ENCODE measurements around the gene OPN1SW.

GRCh38 chr7:128807191-128807590 is 31.6 kb upstream of the OPN1SW start:
- no peak for TF ChIP-seq ZNF263 (CRISPR knock-in tag; IDR thresholded peaks at IDR 0.05; ENCODE audit: borderline replicate concordance)
- TF ChIP-seq POLR3A (IDR thresholded peaks at IDR 0.05; ENCODE audit: borderline replicate concordance, extremely low read depth, insufficient read depth, insufficient read length), result no peak
- TF ChIP-seq CCNT2 (IDR thresholded peaks at IDR 0.05; ENCODE audit: borderline replicate concordance, extremely low read depth, insufficient read length, low read depth, low read length), result no peak
- TF ChIP-seq POLR2A (conservative IDR thresholded peaks at IDR 0.05), result no peak
- TF ChIP-seq CEBPZ (IDR thresholded peaks at IDR 0.05; ENCODE audit: borderline replicate concordance, low read depth, low read length), result no peak
- TF ChIP-seq KLF1 (tag; IDR thresholded peaks at IDR 0.05), result no peak
- no peak for TF ChIP-seq CTCF (IDR thresholded peaks at IDR 0.05 in 2 of 3, conservative IDR thresholded peaks at IDR 0.05 in 1 of 3; ENCODE audit: insufficient read depth in 2 of 3, low read depth in 1 of 3, low read length in 3 of 3)
- TF ChIP-seq SP1 (CRISPR knock-in tag; IDR thresholded peaks at IDR 0.05), result no peak

All from K562 (cell line).